GM23338 (cell line): ENCODE measurements around the gene PXDN. TPM values are rescaled to one million over a fixed set of nuclear protein-coding genes. Genes with fewer than 3 reads are reported as not detected.

Experiments used
- ATAC-seq: fragments of 200-7000 bp; cut with Tn5 transposase; 3 replicates; pipeline ENCODE4 v1.9.1; 2020
- DNase-seq: peaks from one replicate; pipeline ENCODE4 v3.0.0-alpha.2; 2015; ENCODE audit warnings: low spot score
- H2AFZ ChIP-seq: fragments of 200-600 bp; sonication (generic); 2 replicates; pipeline ENCODE4 v1.8.0; 2016; ENCODE audit warnings: antibody characterized with exemption, mild to moderate bottlenecking, moderate library complexity
- H3F3A ChIP-seq: fragments of 200-600 bp; sonication (generic); replicated peaks from 2 replicates; pipeline ENCODE4 v1.8.0; 2017; ENCODE audit warnings: antibody characterized with exemption, mixed run types, low read depth
- H3K27ac ChIP-seq: fragments of 200-600 bp; sonication (generic); 2 replicates; pipeline ENCODE4 v1.6.1; 2016; ENCODE audit warnings: low read depth
- H3K27me3 ChIP-seq: fragments of 200-600 bp; sonication (generic); 2 replicates; pipeline ENCODE4 v1.8.0; 2016; ENCODE audit warnings: mild to moderate bottlenecking, mixed run types, moderate library complexity; ENCODE audit not compliant: insufficient read depth
- H3K36me3 ChIP-seq: fragments of 200-600 bp; sonication (generic); 2 replicates; pipeline ENCODE4 v1.8.0; 2016; ENCODE audit warnings: mild to moderate bottlenecking; ENCODE audit not compliant: insufficient read depth
- H3K4me1 ChIP-seq: fragments of 200-600 bp; sonication (generic); 2 replicates; pipeline ENCODE4 v1.8.0; 2016; ENCODE audit warnings: mild to moderate bottlenecking, moderate library complexity; ENCODE audit not compliant: insufficient read depth
- H3K4me2 ChIP-seq: fragments of 200-600 bp; sonication (generic); 2 replicates; pipeline ENCODE4 v1.7.1; 2017; ENCODE audit warnings: mixed run types
- H3K4me3 ChIP-seq: fragments of 200-600 bp; sonication (generic); 2 replicates; pipeline ENCODE4 v1.6.1; 2016; ENCODE audit warnings: mixed run types
- H3K79me2 ChIP-seq: fragments of 200-600 bp; sonication (generic); replicated peaks from 2 replicates; pipeline ENCODE4 v1.8.0; 2017; ENCODE audit warnings: mild to moderate bottlenecking; ENCODE audit not compliant: insufficient read depth
- H3K9me2 ChIP-seq: fragments of 200-600 bp; sonication (generic); 2 replicates; pipeline ENCODE4 v1.8.0; 2017; ENCODE audit not compliant: insufficient read depth
- H4K20me1 ChIP-seq: fragments of 200-600 bp; sonication (generic); replicated peaks from 2 replicates; pipeline ENCODE4 v1.8.0; 2017; ENCODE audit warnings: mild to moderate bottlenecking; ENCODE audit not compliant: insufficient read depth
- H3K27ac Mint-ChIP-seq: 2 replicates; pipeline ENCODE4 v1.8.0; 2020; ENCODE audit warnings: inconsistent platforms, mild to moderate bottlenecking, moderate library complexity, mixed read lengths
- H3K27me3 Mint-ChIP-seq: 3 replicates; pipeline ENCODE4 v1.8.0; 2022; ENCODE audit warnings: low read depth, mild to moderate bottlenecking, moderate library complexity, mixed read lengths, inconsistent platforms; ENCODE audit not compliant: insufficient read depth, poor library complexity
- H3K36me3 Mint-ChIP-seq: 3 replicates; pipeline ENCODE4 v1.8.0; 2021; ENCODE audit warnings: low read depth, mild to moderate bottlenecking, inconsistent platforms, moderate library complexity, mixed read lengths
- H3K4me1 Mint-ChIP-seq: 3 replicates; pipeline ENCODE4 v1.8.0; 2020; ENCODE audit warnings: mild to moderate bottlenecking, inconsistent platforms, mixed read lengths
- H3K4me3 Mint-ChIP-seq: 3 replicates; pipeline ENCODE4 v1.8.0; 2021; ENCODE audit warnings: moderate library complexity, mild to moderate bottlenecking, inconsistent platforms, mixed read lengths
- H3K9me3 Mint-ChIP-seq: 3 replicates; pipeline ENCODE4 v1.8.0; 2020; ENCODE audit warnings: moderate library complexity, mild to moderate bottlenecking, inconsistent platforms, mixed read lengths
- CREB1 ChIP-seq: fragments of 250-450 bp; sonication (Bioruptor Pico); IDR thresholded peaks from 2 replicates; pipeline ENCODE4 v1.5.0; 2020; ENCODE audit warnings: low read depth, mild to moderate bottlenecking, moderate library complexity
- CTCF ChIP-seq, 2 experiments: fragments of 200-600 bp in 1 of 2; sonication (generic) in 1 of 2; conservative IDR thresholded peaks; 2 replicates each; pipeline versions ENCODE4 v1.5.1 to v1.6.1; 2016 to 2017; ENCODE audit warnings: antibody characterized with exemption in 2 of 2, low read depth in 2 of 2, mild to moderate bottlenecking in 2 of 2, moderate library complexity in 1 of 2
- ETS1 ChIP-seq: IDR thresholded peaks from 2 replicates; pipeline ENCODE4 v1.6.1; 2016; ENCODE audit warnings: antibody characterized with exemption
- EZH2 ChIP-seq: fragments of 200-600 bp; sonication (generic); IDR thresholded peaks from one replicate; pipeline ENCODE4 v1.8.0; 2017; ENCODE audit warnings: antibody characterized with exemption, mild to moderate bottlenecking, low read depth; ENCODE audit not compliant: unreplicated experiment
- EZH2phosphoT487 ChIP-seq: fragments of 200-600 bp; sonication (generic); IDR thresholded peaks from one replicate; pipeline ENCODE4 v1.8.1; 2018; ENCODE audit warnings: antibody characterized with exemption; ENCODE audit not compliant: unreplicated experiment
- JUNB ChIP-seq: IDR thresholded peaks from one replicate; pipeline ENCODE4 v1.6.1; 2016; ENCODE audit warnings: antibody characterized with exemption; ENCODE audit not compliant: unreplicated experiment
- NANOG ChIP-seq: IDR thresholded peaks from 2 replicates; pipeline ENCODE4 v1.6.1; 2016; ENCODE audit warnings: antibody characterized with exemption, borderline replicate concordance
- POLR2AphosphoS5 ChIP-seq: IDR thresholded peaks from 2 replicates; pipeline ENCODE4 v1.6.1; 2016; ENCODE audit warnings: antibody characterized with exemption, low read depth
- REST ChIP-seq: IDR thresholded peaks from one replicate; pipeline ENCODE4 v1.6.1; 2018; ENCODE audit warnings: antibody characterized with exemption; ENCODE audit not compliant: unreplicated experiment
- STAT1 ChIP-seq: IDR thresholded peaks from one replicate; pipeline ENCODE4 v1.6.1; 2016; ENCODE audit warnings: antibody characterized with exemption; ENCODE audit not compliant: unreplicated experiment
- ZNF114 ChIP-seq: fragments of 250-450 bp; sonication (Bioruptor Pico); IDR thresholded peaks from 2 replicates; pipeline ENCODE4 v1.5.0; 2020; ENCODE audit warnings: mild to moderate bottlenecking, moderate library complexity
- ZNF331 ChIP-seq: fragments of 250-450 bp; sonication (Bioruptor Pico); IDR thresholded peaks from 2 replicates; pipeline ENCODE4 v1.5.0; 2020; ENCODE audit warnings: low read depth, mild to moderate bottlenecking, moderate library complexity
- ZNF462 ChIP-seq: fragments of 250-450 bp; sonication (Bioruptor Pico); IDR thresholded peaks from 2 replicates; pipeline ENCODE4 v1.5.0; 2020; ENCODE audit warnings: mild to moderate bottlenecking, moderate library complexity
- polyA plus RNA-seq: library from polyadenylated mRNA; unstranded; fragments of >200 nt; fragmentation: Nextera tagmentation; extraction: Ambion mirVana; gene quantifications from 2 replicates; pipeline ENCODE4 v1.2.1, GENCODE V29; 2016
- total RNA-seq: library from RNA; depleted of rRNA; stranded (reverse); fragments of >200 nt; shearing (Covaris generic); gene quantifications from 2 replicates; pipeline ENCODE4 v1.2.3, GENCODE V29; 2014

Gene PXDN
- total and polyA plus RNA-seq, 2 experiments from 2014 or later, result 42.2 to 225 TPM

- Histone ChIP-seq H3K4me3 (no peak overlapping the region), H3F3A (no peaks in the 10 kb centered on the region), H2AFZ (no peak overlapping the region), H3K79me2 (no peaks in the 10 kb centered on the region), H3K4me1 (no peaks in the 10 kb centered on the region), H3K27me3 (no peaks in the 10 kb centered on the region), H4K20me1 (no peaks in the 10 kb centered on the region), H3K27ac (no peak overlapping the region), H3K9me2 (no peaks in the 10 kb centered on the region), H3K36me3 (peaks cover 8% of the 10 kb centered on the region; the same call in 1 of the 2 replicates), H3K4me2 (no peak overlapping the region)
- TF ChIP-seq POLR2AphosphoS5, result no peak
- no peak for TF ChIP-seq JUNB
- no peak for TF ChIP-seq CREB1 (CRISPR knock-in tag)
- no peak for TF ChIP-seq NANOG
- TF ChIP-seq STAT1, result no peak
- no peak for TF ChIP-seq ZNF114 (CRISPR knock-in tag)
- no peak for TF ChIP-seq REST
- no peak for TF ChIP-seq EZH2phosphoT487
- no peak for TF ChIP-seq EZH2
- TF ChIP-seq ETS1, result no peak
- TF ChIP-seq ZNF331 (CRISPR knock-in tag), result no peak
- no peak for TF ChIP-seq ZNF462 (CRISPR knock-in tag)
- no peak for TF ChIP-seq CTCF (conservative IDR thresholded peaks at IDR 0.05; ENCODE audit: low read depth in 2 of 2)
- Mint-ChIP-seq H3K4me3 (no peak overlapping the region), H3K4me1 (peaks cover 21% of the 10 kb centered on the region), H3K36me3 (peaks cover 55% of the 10 kb centered on the region), H3K27me3 (peaks cover 2% of the 10 kb centered on the region), H3K9me3 (no peaks in the 10 kb centered on the region), H3K27ac (no peak overlapping the region)
- ATAC-seq (no peak), DNase-seq (no peak)
Measured at GRCh38 chr2:1639086-1639858, 105.0 kb downstream of the PXDN start.
